OCI-LY7 (cell line): ENCODE results near the gene DDX25. TPM values are rescaled to one million over a fixed set of nuclear protein-coding genes. Genes with fewer than 3 reads are reported as not detected.

Experiments
- BruUV-seq: library from RNA; stranded (reverse); fragments of 400-500 nt; replicated peaks from 2 replicates; lab custom pipeline; 2021; lab: Mats Ljungman, UMichigan
- CTCF ChIA-PET: fragments of 300-600 bp; sonication (Branson Sonifier 250); formaldehyde crosslinking; loops from one replicate; lab custom pipeline; 2022; ENCODE audit warnings: antibody characterized with exemption; ENCODE audit not compliant: unreplicated experiment; lab: Charles Lee
- POLR2A ChIA-PET: fragments of 300-600 bp; sonication (Branson Sonifier 250); formaldehyde crosslinking; loops from one replicate; lab custom pipeline; 2022; ENCODE audit warnings: antibody characterized with exemption; lab: Charles Lee
- DNase-seq: peaks from one replicate; pipeline ENCODE4 v3.0.0-alpha.2; 2015; ENCODE audit warnings: low spot score
- H2AFZ ChIP-seq: fragments of 200-600 bp; sonication (generic), shearing (Covaris generic); 2 replicates; pipeline ENCODE4 v1.6.1; 2014; ENCODE audit warnings: mild to moderate bottlenecking, antibody characterized with exemption, low read length, moderate library complexity
- H3K27ac ChIP-seq: fragments of 200-600 bp; sonication (generic); 2 replicates; pipeline ENCODE4 v1.5.1; 2014; ENCODE audit warnings: mixed run types, low read depth, mild to moderate bottlenecking, moderate library complexity, low read length, inconsistent platforms; ENCODE audit not compliant: poor library complexity, severe bottlenecking
- H3K36me3 ChIP-seq: fragments of 200-600 bp; sonication (generic); 2 replicates; pipeline ENCODE4 v1.6.1; 2014; ENCODE audit warnings: mild to moderate bottlenecking, antibody characterized with exemption, low read length, moderate library complexity, mixed read lengths; ENCODE audit not compliant: insufficient read depth
- H3K4me1 ChIP-seq: fragments of 200-600 bp; sonication (generic); 2 replicates; pipeline ENCODE4 v1.5.1; 2014; ENCODE audit warnings: mild to moderate bottlenecking, low read length; ENCODE audit not compliant: insufficient read depth, poor library complexity, severe bottlenecking
- H3K4me2 ChIP-seq: fragments of 200-600 bp; sonication (generic); 2 replicates; pipeline ENCODE4 v1.6.1; 2014; ENCODE audit warnings: mild to moderate bottlenecking, low read length
- H3K4me3 ChIP-seq: fragments of 200-600 bp; sonication (generic); 2 replicates; pipeline ENCODE4 v1.5.1; 2014; ENCODE audit warnings: mild to moderate bottlenecking, low read depth, low read length; ENCODE audit not compliant: poor library complexity, severe bottlenecking
- H3K79me2 ChIP-seq: fragments of 200-600 bp; sonication (generic); 2 replicates; pipeline ENCODE4 v1.6.1; 2016; ENCODE audit warnings: low read depth, mild to moderate bottlenecking, low read length, moderate library complexity, mixed read lengths; ENCODE audit not compliant: insufficient read depth
- H3K9me2 ChIP-seq: fragments of 200-600 bp; sonication (generic); 2 replicates; pipeline ENCODE4 v1.6.1; 2016; ENCODE audit warnings: mild to moderate bottlenecking, low read length, mixed read lengths; ENCODE audit not compliant: insufficient read depth
- H3K9me3 ChIP-seq: fragments of 200-600 bp; sonication (generic); 2 replicates; pipeline ENCODE4 v1.6.1; 2014; ENCODE audit warnings: mild to moderate bottlenecking, mixed run types, low read length, mixed read lengths
- H4K20me1 ChIP-seq: fragments of 200-600 bp; sonication (generic); 2 replicates; pipeline ENCODE4 v1.6.1; 2014; ENCODE audit warnings: mild to moderate bottlenecking, antibody characterized with exemption, low read length, moderate library complexity, mixed read lengths; ENCODE audit not compliant: insufficient read depth
- EZH2phosphoT487 ChIP-seq: fragments of 200-600 bp; sonication (generic); IDR thresholded peaks from 2 replicates; pipeline ENCODE4 v1.6.1; 2018; ENCODE audit warnings: low read depth, borderline replicate concordance, mild to moderate bottlenecking, mixed run types, antibody characterized with exemption, low read length, moderate library complexity, mixed read lengths
- intact Hi-C: fragments of 100-400 bp; cut with micrococcal nuclease; formaldehyde crosslinking; loops from one replicate; pipeline ENCODE4 v1.10.0; 2022; ENCODE audit not compliant: unreplicated experiment
- total RNA-seq, 2 experiments: library from RNA; depleted of rRNA in 1 of 2; stranded (reverse); fragments of >200 nt in 1 of 2; shearing (Covaris generic) in 1 of 2; gene quantifications; 2 replicates each; pipeline ENCODE4 v1.2.3, GENCODE V29; 2014 to 2022
- TF ChIP-seq, protein P1 (sequence below): fragments of 200-600 bp; sonication (generic); conservative IDR thresholded peaks from 2 replicates; pipeline ENCODE4 v1.5.1; 2014; ENCODE audit warnings: mild to moderate bottlenecking, antibody characterized with exemption, low read length, moderate library complexity, mixed read lengths

Gene DDX25
- total RNA-seq, 2 experiments from 2014 or later, result 0.13 TPM; not detected in 1

DNA sequence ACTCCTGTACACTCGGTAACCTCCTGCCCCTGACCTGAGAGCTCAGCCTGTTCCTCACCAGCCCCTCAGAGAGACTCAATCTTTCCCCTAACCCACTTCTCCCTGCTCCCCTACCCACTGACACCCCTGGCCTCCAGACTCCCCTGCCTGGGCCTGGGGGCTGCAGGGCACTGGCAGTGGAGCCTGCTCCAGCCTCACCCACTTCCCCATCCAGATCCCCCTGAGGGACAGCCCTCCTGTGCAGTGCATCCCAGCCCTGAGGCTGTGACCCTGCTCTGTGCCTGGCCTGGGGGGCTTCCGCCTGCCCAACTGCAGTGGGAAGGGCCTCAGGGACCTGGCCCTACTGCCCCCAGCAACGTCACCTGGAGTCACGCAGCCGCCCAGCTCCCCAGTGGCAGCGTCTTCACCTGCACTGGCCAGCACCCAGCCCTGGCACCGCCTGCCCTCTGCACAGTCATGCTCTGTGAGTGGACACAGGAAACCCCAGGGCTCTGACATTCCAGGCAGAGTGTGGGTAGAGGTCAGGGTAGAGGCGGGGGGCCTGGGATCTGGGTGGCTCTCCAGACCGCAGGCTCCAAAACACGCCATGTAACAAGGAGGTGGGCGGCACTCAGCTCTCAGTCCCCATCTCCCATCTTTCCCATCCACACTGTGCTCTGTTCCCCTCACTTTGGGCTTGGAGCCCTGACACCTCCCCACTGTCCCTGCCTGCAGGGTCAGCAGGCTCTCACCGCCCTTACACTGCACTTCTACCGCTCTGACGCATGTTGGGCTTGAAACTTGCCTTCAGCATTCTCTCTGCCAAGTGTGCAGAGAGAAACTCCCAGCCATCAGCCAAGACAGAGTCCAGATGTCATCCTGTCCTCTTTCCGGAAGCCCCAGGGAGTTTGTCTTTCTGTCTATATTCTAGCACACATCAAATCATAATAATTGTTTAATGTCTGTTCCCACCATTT is 46.7 kb downstream of the DDX25 start:
- no peak overlapping the region for H3K4me2 ChIP-seq
- no TSS peak for BruUV-seq
- H3K36me3 ChIP-seq, result no peaks in the 10 kb centered on the region
- no peaks in the 10 kb centered on the region for H4K20me1 ChIP-seq
- no peak overlapping the region for H3K27ac ChIP-seq
- TF ChIP-seq, protein P1, sequence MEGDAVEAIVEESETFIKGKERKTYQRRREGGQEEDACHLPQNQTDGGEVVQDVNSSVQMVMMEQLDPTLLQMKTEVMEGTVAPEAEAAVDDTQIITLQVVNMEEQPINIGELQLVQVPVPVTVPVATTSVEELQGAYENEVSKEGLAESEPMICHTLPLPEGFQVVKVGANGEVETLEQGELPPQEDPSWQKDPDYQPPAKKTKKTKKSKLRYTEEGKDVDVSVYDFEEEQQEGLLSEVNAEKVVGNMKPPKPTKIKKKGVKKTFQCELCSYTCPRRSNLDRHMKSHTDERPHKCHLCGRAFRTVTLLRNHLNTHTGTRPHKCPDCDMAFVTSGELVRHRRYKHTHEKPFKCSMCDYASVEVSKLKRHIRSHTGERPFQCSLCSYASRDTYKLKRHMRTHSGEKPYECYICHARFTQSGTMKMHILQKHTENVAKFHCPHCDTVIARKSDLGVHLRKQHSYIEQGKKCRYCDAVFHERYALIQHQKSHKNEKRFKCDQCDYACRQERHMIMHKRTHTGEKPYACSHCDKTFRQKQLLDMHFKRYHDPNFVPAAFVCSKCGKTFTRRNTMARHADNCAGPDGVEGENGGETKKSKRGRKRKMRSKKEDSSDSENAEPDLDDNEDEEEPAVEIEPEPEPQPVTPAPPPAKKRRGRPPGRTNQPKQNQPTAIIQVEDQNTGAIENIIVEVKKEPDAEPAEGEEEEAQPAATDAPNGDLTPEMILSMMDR, result no peak
- TF ChIP-seq EZH2phosphoT487, result no peak
- DNase-seq, result no peak
- ChIA-PET POLR2A (no interaction called here), CTCF (no interaction called here)
- intact Hi-C loops, result no loop called here
- H3K79me2 ChIP-seq, result no peaks in the 10 kb centered on the region
- no peak overlapping the region for H2AFZ ChIP-seq
- no peaks in the 10 kb centered on the region for H3K9me3 ChIP-seq
- H3K9me2 ChIP-seq, result no peaks in the 10 kb centered on the region
- H3K4me3 ChIP-seq, result no peak overlapping the region
- no peaks in the 10 kb centered on the region for H3K4me1 ChIP-seq

DNA sequence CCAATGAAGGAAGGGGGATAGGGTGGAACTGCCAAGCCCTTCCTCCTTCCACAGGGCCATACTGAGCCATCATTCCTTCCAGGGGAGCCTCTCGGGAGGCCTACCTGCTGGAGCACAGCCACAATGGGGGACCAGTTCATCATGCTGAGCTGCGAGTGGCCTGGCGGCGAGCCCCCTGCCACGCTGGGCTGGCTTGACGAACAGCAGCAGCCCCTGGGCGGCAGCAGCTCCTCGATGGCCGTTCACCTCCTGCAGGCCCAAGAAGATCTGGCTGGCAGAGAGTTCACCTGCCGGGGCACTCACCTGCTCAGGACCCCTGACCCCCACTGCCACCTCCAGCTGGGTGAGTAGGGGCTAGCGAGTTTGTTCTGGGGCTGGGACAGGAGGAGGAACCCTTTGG is 47.4 kb downstream of the DDX25 start:
- DNase-seq, result no peak
- POLR2A ChIA-PET, result no interaction called here
- H4K20me1 ChIP-seq, result no peaks in the 10 kb centered on the region
- no peaks in the 10 kb centered on the region for H3K36me3 ChIP-seq
- no peaks in the 10 kb centered on the region for H3K4me1 ChIP-seq
- H3K4me3 ChIP-seq, result no peak overlapping the region
- H3K27ac ChIP-seq, result no peak overlapping the region
- H3K9me2 ChIP-seq, result no peaks in the 10 kb centered on the region
- H2AFZ ChIP-seq, result no peak overlapping the region
- intact Hi-C loops, result no loop called here
- no TSS peak for BruUV-seq
- CTCF ChIA-PET, result no interaction called here
- no peaks in the 10 kb centered on the region for H3K79me2 ChIP-seq
- no peak overlapping the region for H3K4me2 ChIP-seq
- TF ChIP-seq, protein P1, result no peak
- TF ChIP-seq EZH2phosphoT487, result no peak
- H3K9me3 ChIP-seq, result no peaks in the 10 kb centered on the region

DNA sequence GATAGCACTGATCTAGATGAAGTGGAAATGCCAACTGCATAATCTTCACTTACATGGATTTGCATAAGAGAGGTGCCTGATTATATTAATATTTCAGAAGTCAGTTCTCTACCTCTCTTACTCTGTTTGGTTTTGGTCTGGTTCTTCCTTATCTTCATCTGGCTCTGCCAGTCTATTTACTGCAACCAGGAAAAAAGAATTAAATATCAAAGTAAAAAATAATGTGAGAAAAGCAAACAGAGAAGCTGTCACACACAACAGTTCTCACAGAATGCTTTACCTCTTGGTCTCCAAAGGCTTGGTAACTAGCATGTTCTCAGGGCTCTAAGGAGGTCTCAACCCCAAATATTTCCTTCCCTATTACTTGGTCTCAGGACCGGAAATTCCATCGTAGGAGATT is 48.3 kb downstream of the DDX25 start:
- Histone ChIP-seq H3K4me1 (no peaks in the 10 kb centered on the region), H3K9me3 (no peaks in the 10 kb centered on the region), H3K9me2 (no peaks in the 10 kb centered on the region), H2AFZ (no peak overlapping the region), H3K36me3 (no peaks in the 10 kb centered on the region), H3K79me2 (no peaks in the 10 kb centered on the region), H4K20me1 (no peaks in the 10 kb centered on the region), H3K27ac (no peak overlapping the region), H3K4me2 (no peak overlapping the region), H3K4me3 (no peak overlapping the region)
- intact Hi-C loops, result no loop called here
- DNase-seq, result no peak
- ChIA-PET POLR2A (no interaction called here), CTCF (no interaction called here)
- no TSS peak for BruUV-seq
- TF ChIP-seq, protein P1, result no peak
- no peak for TF ChIP-seq EZH2phosphoT487
